Transverse colon (tissue), 3 donors: Measurements from ENCODE around the gene TCF21.

Source experiments
- CTCF ChIP-seq, 5 experiments: fragments of 200-600 bp in 3 of 5; fragments of 450-650 bp in 2 of 5; sonication (generic) in 3 of 5; IDR thresholded peaks; 1 replicate in 2 of 5; 2 replicates in 3 of 5; pipeline ENCODE4 v1.5.1; 2016 to 2017; ENCODE audit warnings: antibody characterized with exemption in 5 of 5, inconsistent platforms in 3 of 5, mild to moderate bottlenecking in 2 of 5, moderate library complexity in 1 of 5
- EP300 ChIP-seq: sonication (generic); formaldehyde crosslinking; IDR thresholded peaks from one replicate; pipeline ENCODE4 v1.6.1; 2017; ENCODE audit warnings: antibody characterized with exemption, low read depth
- POLR2A ChIP-seq: fragments of 450-650 bp; IDR thresholded peaks from one replicate; pipeline ENCODE4 v1.6.1; 2016; ENCODE audit warnings: antibody characterized with exemption, mild to moderate bottlenecking, moderate library complexity

GRCh38 chr6:133856911-133857310 lies 32.0 kb upstream of the TCF21 start:
- TF ChIP-seq EP300, result no peak
- TF ChIP-seq CTCF (IDR thresholded peaks at IDR 0.05), result no peak
- TF ChIP-seq POLR2A, result no peak
